Measurements from ENCODE around the gene NCBP1. TPM values are rescaled to one million over a fixed set of nuclear protein-coding genes. Genes with fewer than 3 reads are reported as not detected.
A peak's percentile ranks its signal among the peaks of the same experiment; 100 is the strongest.

Gene NCBP1
- total and polyA plus RNA-seq, 2 of the 4 experiments (the other 2 are of a cell fraction): 17.8 to 46.4 TPM

- peak overlapping the region; percentile 18; the same call in 1 of the 2 replicates for H3K4me2 ChIP-seq (ENCODE audit: low read depth, low read length)
- POLR2A ChIA-PET (ENCODE audit: unreplicated experiment): no interaction called here
- H3K9me3 ChIP-seq (ENCODE audit: control insufficient read depth, insufficient read depth, low read length): no peaks in the 10 kb centered on the region
- H4K20me1 ChIP-seq (ENCODE audit: insufficient read depth, low read length): no peaks in the 10 kb centered on the region
- H3K9me1 ChIP-seq (ENCODE audit: insufficient read depth, low read length): no peaks in the 10 kb centered on the region
- TF ChIP-seq NFE2L2 (IDR thresholded peaks at IDR 0.05; ENCODE audit: low read depth, low read length): no peak
- peak; percentile 47 for TF ChIP-seq FOS (IDR thresholded peaks at IDR 0.05; ENCODE audit: low read depth, low read length)
- no peak overlapping the region for H3K18ac ChIP-seq (ENCODE audit: low read depth, low read length)
- H2BK120ac ChIP-seq (ENCODE audit: low read depth, low read length): no peak overlapping the region
- H2AK5ac ChIP-seq (ENCODE audit: low read depth, low read length): no peak overlapping the region
- BruUV-seq (replicated peaks): no TSS peak
- H2BK5ac ChIP-seq (ENCODE audit: low read depth, low read length, poor library complexity, severe bottlenecking): no peak overlapping the region
- peak; percentile 90 for ATAC-seq (ENCODE audit: low read depth)
- H3K56ac ChIP-seq (ENCODE audit: extremely low read depth, insufficient read depth, low read length): no peak overlapping the region
- H3K27ac ChIP-seq (ENCODE audit: insufficient read depth, low read length): no peak overlapping the region
- peak; percentile 80 for DNase-seq
- H3K27me3 ChIP-seq (ENCODE audit: control insufficient read depth, insufficient read depth, low read length): peaks cover 7% of the 10 kb centered on the region
- in situ Hi-C loops (cut with MboI; ENCODE audit: low sequenced_read_pairs) (no loop called here), dilution Hi-C loops (cut with HindIII; ENCODE audit: low sequenced_read_pairs, unreplicated experiment) (no loop called here), intact Hi-C loops (cut with micrococcal nuclease) (no loop called here)
- H3K9ac ChIP-seq (ENCODE audit: low read depth, low read length): no peak overlapping the region
- H3K23ac ChIP-seq (ENCODE audit: low read depth, low read length): no peak overlapping the region
- WGBS, 2 experiments (ENCODE audit: extremely low coverage in 2 of 2, insufficient read length in 1 of 2): no CpG with 5 or more reads among the region's 11 CpGs
- peaks cover 3% of the 10 kb centered on the region for H3K4me1 ChIP-seq (ENCODE audit: control insufficient read depth, insufficient read depth, low read length)
- H3K36me3 ChIP-seq (ENCODE audit: control insufficient read depth, insufficient read depth, low read length): no peaks in the 10 kb centered on the region
- H3K4me3 ChIP-seq (ENCODE audit: insufficient read depth, low read depth, low read length): no peak overlapping the region
- no peaks in the 10 kb centered on the region for H3K79me1 ChIP-seq (ENCODE audit: low read depth in 1 of 2, low read length in 2 of 2)
- H2BK20ac ChIP-seq (ENCODE audit: low read depth, low read length): no peak overlapping the region
- H4K8ac ChIP-seq (ENCODE audit: low read depth in 2 of 2, low read length in 2 of 2): no peak overlapping the region
- no peak overlapping the region for H4K5ac ChIP-seq (ENCODE audit: low read depth, low read length)
- no peak overlapping the region for H4K91ac ChIP-seq (ENCODE audit: insufficient read depth, low read depth, low read length)
- H2AK9ac ChIP-seq (replicated peaks; ENCODE audit: low read depth, low read length, poor library complexity): no peak overlapping the region
- no peak overlapping the region for H3K14ac ChIP-seq (replicated peaks; ENCODE audit: low read depth, low read length)
- no peak overlapping the region for H3K4ac ChIP-seq (ENCODE audit: low read depth, low read length)
- CTCF ChIA-PET: no interaction called here
- H2AFZ ChIP-seq (replicated peaks; ENCODE audit: low read length, poor library complexity): no peak overlapping the region
- H2BK15ac ChIP-seq (ENCODE audit: low read depth, low read length): no peak overlapping the region
Measured at GRCh38 chr9:97703437-97704344, 70.1 kb downstream of the NCBP1 start.
